ENCODE measurements around the gene PDLIM7.

Gene PDLIM7

GRCh38 chr5:177526791-177527190 lies 29.4 kb upstream of the PDLIM7 start:
- Mint-ChIP-seq H3K36me3 (ENCODE audit: low read depth) (peaks cover 24% of the 10 kb centered on the region), H3K4me3 (no peak overlapping the region), H3K4me1 (peaks cover 7% of the 10 kb centered on the region), H3K27me3 (ENCODE audit: low read depth) (no peaks in the 10 kb centered on the region), H3K27ac (no peak overlapping the region), H3K9me3 (no peaks in the 10 kb centered on the region)
- TF ChIP-seq CTCF (IDR thresholded peaks at IDR 0.05; ENCODE audit: unreplicated experiment in 3 of 3): no peak

- Mint-ChIP-seq H3K36me3 (ENCODE audit: low read depth) (peaks cover 28% of the 10 kb centered on the region), H3K27me3 (ENCODE audit: low read depth) (no peaks in the 10 kb centered on the region), H3K4me3 (no peak overlapping the region), H3K4me1 (peaks cover 11% of the 10 kb centered on the region), H3K27ac (no peak overlapping the region), H3K9me3 (no peaks in the 10 kb centered on the region)
- no peak for TF ChIP-seq CTCF (IDR thresholded peaks at IDR 0.05; ENCODE audit: unreplicated experiment in 3 of 3)
Observed at GRCh38 chr5:177526191-177526590, 28.8 kb upstream of the PDLIM7 start.

DNA sequence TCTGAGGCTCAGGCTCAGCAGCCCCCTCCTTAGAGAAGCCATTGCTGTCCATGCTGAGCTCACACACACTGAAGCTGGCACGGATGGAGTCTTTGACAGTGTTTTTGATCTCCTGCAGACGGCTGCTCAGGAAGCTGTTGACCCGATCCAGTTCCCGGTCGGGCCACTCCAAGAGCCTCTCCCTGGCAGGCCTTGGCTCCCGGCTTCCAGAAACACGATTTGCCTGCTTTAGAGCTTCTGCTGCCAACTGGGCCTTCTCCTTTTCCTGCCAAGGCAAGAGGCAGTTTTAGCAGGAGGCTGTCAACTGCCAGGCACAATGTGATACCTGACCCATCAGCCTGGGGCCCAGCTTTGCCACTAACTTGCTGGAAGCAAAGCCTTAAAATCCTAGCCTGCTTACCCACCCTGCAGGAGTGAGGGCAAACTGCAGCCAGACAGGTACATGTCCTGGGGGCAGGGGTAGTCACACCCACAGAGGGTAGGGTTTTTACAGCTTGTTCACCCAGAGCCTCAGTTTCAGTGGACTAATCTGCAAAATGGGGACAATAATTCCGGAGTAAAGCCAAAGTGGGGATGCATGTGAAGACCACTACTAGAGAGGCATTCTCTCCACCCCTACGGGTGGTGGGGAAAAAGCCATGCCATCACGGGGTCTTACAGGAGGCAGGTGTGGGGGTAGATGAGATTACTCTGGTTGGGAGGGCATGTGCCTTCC lies 27.7 kb upstream of the PDLIM7 start:
- peaks cover 16% of the 10 kb centered on the region for H3K4me1 Mint-ChIP-seq
- no peaks in the 10 kb centered on the region for H3K27me3 Mint-ChIP-seq (ENCODE audit: low read depth)
- TF ChIP-seq CTCF (IDR thresholded peaks at IDR 0.05; ENCODE audit: unreplicated experiment in 3 of 3): no peak
- H3K4me3 Mint-ChIP-seq: no peak overlapping the region
- no peak overlapping the region for H3K27ac Mint-ChIP-seq
- no peaks in the 10 kb centered on the region for H3K9me3 Mint-ChIP-seq
- peaks cover 26% of the 10 kb centered on the region for H3K36me3 Mint-ChIP-seq (ENCODE audit: low read depth)

GRCh38 chr5:177524539-177524900 lies 27.1 kb upstream of the PDLIM7 start:
- peaks cover 31% of the 10 kb centered on the region for H3K36me3 Mint-ChIP-seq (ENCODE audit: low read depth)
- no peak overlapping the region for H3K4me3 Mint-ChIP-seq
- TF ChIP-seq CTCF (IDR thresholded peaks at IDR 0.05; ENCODE audit: unreplicated experiment in 3 of 3): no peak
- H3K9me3 Mint-ChIP-seq: no peaks in the 10 kb centered on the region
- no peaks in the 10 kb centered on the region for H3K27me3 Mint-ChIP-seq (ENCODE audit: low read depth)
- peaks cover 20% of the 10 kb centered on the region for H3K4me1 Mint-ChIP-seq
- no peak overlapping the region for H3K27ac Mint-ChIP-seq

DNA sequence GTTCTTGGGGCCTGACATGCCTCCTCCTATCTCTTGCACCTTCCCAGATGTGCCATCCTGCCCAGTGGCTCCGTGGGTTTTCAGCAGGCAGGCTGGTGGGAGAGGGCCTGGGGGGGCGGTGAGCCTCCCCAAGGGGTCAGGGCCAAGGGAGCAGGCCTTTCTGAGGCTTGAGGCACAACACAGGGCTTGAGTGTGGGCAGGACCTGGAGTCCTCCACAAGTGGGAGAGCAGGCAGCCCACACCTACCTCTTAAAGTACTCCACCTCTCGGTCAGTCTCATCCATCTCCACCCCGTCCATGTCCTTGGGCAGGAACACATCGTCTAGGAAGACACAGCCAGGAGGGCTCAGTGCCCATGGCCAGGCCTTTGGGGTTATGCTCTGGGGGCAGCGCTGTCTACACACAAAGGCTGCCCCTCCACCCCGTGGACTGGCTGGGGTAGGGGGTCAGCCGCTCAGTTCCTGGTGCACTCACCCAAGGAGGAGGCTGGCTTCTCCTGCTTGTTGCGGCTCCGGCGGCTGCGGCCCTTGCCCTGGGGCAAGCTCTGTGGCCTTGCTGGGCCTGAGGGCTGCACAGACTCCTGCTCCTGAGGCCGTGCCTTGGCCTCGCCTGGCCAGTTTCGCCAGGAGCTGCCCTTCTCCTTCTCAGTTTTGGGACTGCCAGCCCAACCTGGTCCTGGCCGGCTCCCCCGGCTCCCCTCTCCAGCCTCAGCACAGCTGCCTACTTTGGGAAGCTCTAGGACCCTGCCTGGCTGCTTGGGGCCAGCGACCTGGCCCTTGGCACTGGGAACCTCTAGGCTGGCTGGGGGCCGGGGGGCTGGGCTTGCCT lies 26.5 kb upstream of the PDLIM7 start:
- Mint-ChIP-seq H3K4me3 (no peak overlapping the region), H3K27ac (no peak overlapping the region), H3K9me3 (no peaks in the 10 kb centered on the region), H3K36me3 (ENCODE audit: low read depth) (peaks cover 33% of the 10 kb centered on the region), H3K27me3 (ENCODE audit: low read depth) (no peaks in the 10 kb centered on the region), H3K4me1 (peaks cover 20% of the 10 kb centered on the region)
- TF ChIP-seq CTCF (IDR thresholded peaks at IDR 0.05; ENCODE audit: unreplicated experiment in 3 of 3): no peak

Data from nephron (organoid).